HG02610 (cell line): ENCODE measurements around the gene CD207.
"Not testable (repeated sequence)": the region's sequence is repeated elsewhere in the genome, so short reads cannot be mapped to it uniquely, and the experiment has no call there.

Source experiments
- ATAC-seq: cut with Tn5 transposase; IDR thresholded peaks from one replicate; pipeline ENCODE4 v1.9.1; 2021; ENCODE audit warnings: mild to moderate bottlenecking, moderate library complexity; ENCODE audit not compliant: unreplicated experiment

CD207 gene

GRCh38 chr2:70829916-70830315, 5.7 kb downstream of the CD207 start:
- ATAC-seq, result no peak

- no peak for ATAC-seq
Observed at GRCh38 chr2:70828914-70829824, 6.4 kb downstream of the CD207 start.

GRCh38 chr2:70828115-70828514, 7.5 kb downstream of the CD207 start:
- no peak for ATAC-seq

- no peak for ATAC-seq
Observed at GRCh38 chr2:70827388-70827787, 8.2 kb downstream of the CD207 start.

- no peak for ATAC-seq
Observed at GRCh38 chr2:70826696-70827350, 8.8 kb downstream of the CD207 start.

GRCh38 chr2:70823249-70823648, 12.4 kb downstream of the CD207 start:
- no peak for ATAC-seq

- ATAC-seq, result no peak
Observed at GRCh38 chr2:70822843-70823242, 12.8 kb downstream of the CD207 start.

GRCh38 chr2:70820499-70820898, 15.1 kb downstream of the CD207 start, which contains the start of gene CLEC4F:
TSS of gene CLEC4F (minus strand) at chr2:70820599. CDS start at chr2:70820523, 76 bp downstream.
- no peak for ATAC-seq

- no peak for ATAC-seq
Observed at GRCh38 chr2:70817284-70817954, 18.2 kb downstream of the CD207 start.

GRCh38 chr2:70816726-70817125, 18.9 kb downstream of the CD207 start:
- no peak for ATAC-seq

GRCh38 chr2:70808983-70809958, 26.3 kb downstream of the CD207 start:
- no peak for ATAC-seq

- no peak for ATAC-seq
Observed at GRCh38 chr2:70807828-70808118, 27.8 kb downstream of the CD207 start.

GRCh38 chr2:70807102-70807827, 28.4 kb downstream of the CD207 start:
- no peak for ATAC-seq

- no peak for ATAC-seq
Observed at GRCh38 chr2:70806620-70807019, 29.0 kb downstream of the CD207 start.

GRCh38 chr2:70806013-70806412, 29.6 kb downstream of the CD207 start:
- ATAC-seq, result no peak

GRCh38 chr2:70801607-70802263, 33.9 kb downstream of the CD207 start:
- no peak for ATAC-seq

- no peak for ATAC-seq
Observed at GRCh38 chr2:70799706-70800105, 35.9 kb downstream of the CD207 start.

GRCh38 chr2:70797996-70798395, 37.6 kb downstream of the CD207 start:
- ATAC-seq, result not testable (repeated sequence)

GRCh38 chr2:70797506-70797905, 38.1 kb downstream of the CD207 start:
- no peak for ATAC-seq
